ENCODE measurements around the gene CLRN1. TPM values are rescaled to one million over a fixed set of nuclear protein-coding genes. Genes with fewer than 3 reads are reported as not detected.

CLRN1 gene, protein sequence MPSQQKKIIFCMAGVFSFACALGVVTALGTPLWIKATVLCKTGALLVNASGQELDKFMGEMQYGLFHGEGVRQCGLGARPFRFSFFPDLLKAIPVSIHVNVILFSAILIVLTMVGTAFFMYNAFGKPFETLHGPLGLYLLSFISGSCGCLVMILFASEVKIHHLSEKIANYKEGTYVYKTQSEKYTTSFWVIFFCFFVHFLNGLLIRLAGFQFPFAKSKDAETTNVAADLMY
- total RNA-seq (not detected), polyA plus RNA-seq (not detected)
- long read RNA-seq, donor 1, result 0 reads
- long read RNA-seq, donor 2, result 0 reads

DNA sequence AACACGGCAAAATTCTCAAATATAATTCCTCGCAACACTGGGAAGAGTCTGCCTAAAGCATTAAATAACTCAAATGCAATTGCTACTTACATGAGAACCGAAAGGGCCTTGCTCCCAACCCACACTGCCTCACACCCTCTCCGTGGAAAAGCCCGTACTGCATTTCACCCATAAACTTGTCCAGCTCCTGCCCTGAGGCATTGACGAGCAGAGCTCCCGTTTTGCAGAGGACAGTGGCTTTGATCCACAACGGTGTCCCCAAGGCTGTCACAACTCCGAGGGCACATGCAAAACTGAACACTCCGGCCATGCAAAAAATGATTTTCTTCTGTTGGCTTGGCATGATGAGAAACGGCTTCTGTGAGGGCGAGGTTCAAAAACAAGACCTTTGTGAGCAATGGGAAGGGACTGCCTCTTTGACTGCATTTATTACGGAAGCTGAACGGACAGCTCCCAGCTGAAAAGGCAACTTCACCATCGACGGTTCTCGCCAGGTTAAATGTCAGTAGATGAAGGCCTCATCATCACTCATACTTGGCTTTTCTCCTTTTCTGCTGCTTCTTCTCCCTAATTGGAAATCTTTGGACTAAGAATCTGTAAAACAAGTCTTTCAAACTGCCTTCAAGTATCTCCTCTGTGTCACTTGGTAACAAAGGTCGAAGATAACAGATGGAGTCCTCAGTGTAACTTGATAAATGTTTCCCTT is at the start of gene CLRN1:
Gene CLRN1 (minus strand): TSS at position 362 of the 706 bp plus-strand sequence. CDS start 19 bp downstream, at position 343.
- WGBS, 5 donors, result 68 to 79% (median 78%) methylated on average over 18 of the region's 18 CpGs
- no peak for DNase-seq
- TF ChIP-seq, protein P1, sequence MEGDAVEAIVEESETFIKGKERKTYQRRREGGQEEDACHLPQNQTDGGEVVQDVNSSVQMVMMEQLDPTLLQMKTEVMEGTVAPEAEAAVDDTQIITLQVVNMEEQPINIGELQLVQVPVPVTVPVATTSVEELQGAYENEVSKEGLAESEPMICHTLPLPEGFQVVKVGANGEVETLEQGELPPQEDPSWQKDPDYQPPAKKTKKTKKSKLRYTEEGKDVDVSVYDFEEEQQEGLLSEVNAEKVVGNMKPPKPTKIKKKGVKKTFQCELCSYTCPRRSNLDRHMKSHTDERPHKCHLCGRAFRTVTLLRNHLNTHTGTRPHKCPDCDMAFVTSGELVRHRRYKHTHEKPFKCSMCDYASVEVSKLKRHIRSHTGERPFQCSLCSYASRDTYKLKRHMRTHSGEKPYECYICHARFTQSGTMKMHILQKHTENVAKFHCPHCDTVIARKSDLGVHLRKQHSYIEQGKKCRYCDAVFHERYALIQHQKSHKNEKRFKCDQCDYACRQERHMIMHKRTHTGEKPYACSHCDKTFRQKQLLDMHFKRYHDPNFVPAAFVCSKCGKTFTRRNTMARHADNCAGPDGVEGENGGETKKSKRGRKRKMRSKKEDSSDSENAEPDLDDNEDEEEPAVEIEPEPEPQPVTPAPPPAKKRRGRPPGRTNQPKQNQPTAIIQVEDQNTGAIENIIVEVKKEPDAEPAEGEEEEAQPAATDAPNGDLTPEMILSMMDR (IDR thresholded peaks at IDR 0.05 in 8 of 11, conservative IDR thresholded peaks at IDR 0.05 in 3 of 11), result no peak
- no peak for TF ChIP-seq POLR2AphosphoS5 (IDR thresholded peaks at IDR 0.05)
- no peak for TF ChIP-seq POLR2A (IDR thresholded peaks at IDR 0.05)

DNA sequence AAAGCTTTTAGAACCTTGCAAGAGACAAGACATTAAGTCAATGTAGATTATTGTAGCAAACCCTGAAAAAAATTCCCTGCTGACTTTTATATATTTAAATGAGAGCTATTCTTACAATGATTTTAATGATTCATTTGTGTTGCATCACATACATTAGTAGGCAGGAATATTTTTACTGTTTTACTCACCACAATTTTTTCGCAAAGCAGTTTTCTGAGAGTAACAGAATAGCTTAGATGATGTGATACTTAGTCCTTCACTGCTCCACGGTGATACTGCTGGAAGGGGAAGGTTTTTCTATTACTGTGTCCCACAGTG is 43.9 kb upstream of the CLRN1 start:
- intact Hi-C loops (cut with DNase I; ENCODE audit: low total_unique reads), result no loop called here
- no peaks in the 10 kb centered on the region for H3K4me1 ChIP-seq
- no peak for DNase-seq
- H3K36me3 ChIP-seq, result no peaks in the 10 kb centered on the region
- H3K27me3 ChIP-seq (replicated peaks in 1 of 7), result peaks cover 0 to 4% (median 0%) of the 10 kb centered on the region in 7 donors
- no peaks in the 10 kb centered on the region for H3K9me3 ChIP-seq
- 63 to 79% (median 74%) methylated on average over 2 of the region's 2 CpGs for WGBS, 5 donors
- TF ChIP-seq POLR2A (IDR thresholded peaks at IDR 0.05) (no peak), POLR2AphosphoS5 (IDR thresholded peaks at IDR 0.05) (no peak)
- TF ChIP-seq, protein P1 (IDR thresholded peaks at IDR 0.05 in 8 of 11, conservative IDR thresholded peaks at IDR 0.05 in 3 of 11), result no peak
- no peak overlapping the region for H3K4me3 ChIP-seq
- no peak overlapping the region for H3K27ac ChIP-seq

More for the DNA sequence above, at the start of gene CLRN1:
- no peaks in the 10 kb centered on the region for H3K4me1 ChIP-seq
- H3K4me3 ChIP-seq, result no peak within 1 kb of the TSS
- no peaks in the 10 kb centered on the region for H3K9me3 ChIP-seq
- H3K27me3 ChIP-seq (replicated peaks in 1 of 7), result peaks cover 0 to 11% (median 0%) of the 10 kb centered on the region in 7 donors
- no peak within 1 kb of the TSS for H3K27ac ChIP-seq
- H3K36me3 ChIP-seq, result no peaks in the 10 kb centered on the region
- intact Hi-C loops (cut with DNase I; ENCODE audit: low total_unique reads), result no loop called here

DNA sequence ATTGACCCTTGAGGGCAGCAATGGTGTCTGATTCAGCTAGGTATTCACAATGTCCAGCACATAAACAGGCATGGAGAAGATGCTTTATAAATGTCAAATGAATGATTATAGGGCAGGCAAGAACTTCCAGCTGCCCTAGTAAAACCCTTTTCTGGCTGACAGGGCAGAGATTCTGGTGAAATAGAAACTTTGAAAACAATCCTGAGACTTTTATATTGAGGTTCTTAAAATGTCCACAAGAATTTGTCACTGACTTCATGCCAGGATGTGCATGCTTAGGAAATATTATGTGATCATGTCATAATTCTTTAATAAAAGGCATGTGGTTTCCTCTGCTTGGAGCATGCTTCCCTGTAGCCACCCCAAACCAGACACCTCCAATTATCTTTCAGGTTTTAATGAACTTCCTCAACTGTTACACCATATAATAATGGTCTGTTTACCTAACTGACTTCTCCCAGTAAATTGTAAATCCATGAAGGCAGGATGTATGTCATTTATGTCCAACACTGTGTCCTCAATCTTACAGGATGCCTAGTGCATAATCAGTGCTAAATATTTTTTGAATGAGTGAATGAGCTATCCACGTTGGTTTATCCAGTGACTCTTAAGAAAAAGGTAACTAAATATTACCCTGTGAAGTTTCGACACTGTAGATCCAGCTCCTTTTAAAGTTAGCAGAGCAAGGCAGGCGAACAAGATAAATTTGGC is 43.4 kb upstream of the CLRN1 start:
- Histone ChIP-seq H3K36me3 (no peaks in the 10 kb centered on the region), H3K4me1 (no peaks in the 10 kb centered on the region), H3K9me3 (no peaks in the 10 kb centered on the region), H3K4me3 (no peak overlapping the region), H3K27me3 (replicated peaks in 1 of 7) (peaks cover 0 to 4% (median 0%) of the 10 kb centered on the region in 7 donors), H3K27ac (no peak overlapping the region)
- DNase-seq, result no peak
- TF ChIP-seq, protein P1 (IDR thresholded peaks at IDR 0.05 in 8 of 11, conservative IDR thresholded peaks at IDR 0.05 in 3 of 11), result no peak
- TF ChIP-seq POLR2A (IDR thresholded peaks at IDR 0.05), result no peak
- no peak for TF ChIP-seq POLR2AphosphoS5 (IDR thresholded peaks at IDR 0.05)
- 47 to 66% (median 59%) methylated on average over 3 of the region's 3 CpGs for WGBS, 5 donors
- intact Hi-C loops (cut with DNase I; ENCODE audit: low total_unique reads), result no loop called here

DNA sequence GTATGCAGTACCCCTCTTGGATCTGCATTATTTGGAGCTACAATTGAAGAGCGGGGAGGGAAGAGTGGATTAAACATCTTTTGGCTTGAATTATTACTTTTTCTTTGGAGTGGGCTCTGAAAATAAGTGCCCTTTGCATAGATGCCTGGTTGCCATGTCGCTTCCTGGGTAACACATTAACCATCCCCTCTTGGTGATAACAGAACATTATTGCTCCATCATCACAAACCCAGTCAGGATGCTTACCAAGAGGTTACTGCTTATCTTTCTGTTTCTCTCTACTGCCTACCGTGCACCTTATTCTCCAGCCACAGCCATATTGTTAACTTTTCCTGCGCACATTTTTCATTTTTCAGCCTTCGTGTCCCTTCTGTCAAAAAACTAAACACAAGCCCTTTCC is 42.7 kb upstream of the CLRN1 start:
- 80 to 90% (median 83%) methylated on average over 5 of the region's 5 CpGs for WGBS, 5 donors
- no peaks in the 10 kb centered on the region for H3K9me3 ChIP-seq
- no peak for DNase-seq
- H3K36me3 ChIP-seq, result no peaks in the 10 kb centered on the region
- no peak overlapping the region for H3K4me3 ChIP-seq
- intact Hi-C loops (cut with DNase I; ENCODE audit: low total_unique reads), result no loop called here
- peaks cover 0 to 4% (median 0%) of the 10 kb centered on the region in 7 donors for H3K27me3 ChIP-seq (replicated peaks in 1 of 7)
- TF ChIP-seq POLR2A (IDR thresholded peaks at IDR 0.05) (no peak), POLR2AphosphoS5 (IDR thresholded peaks at IDR 0.05) (no peak)
- TF ChIP-seq, protein P1 (IDR thresholded peaks at IDR 0.05 in 8 of 11, conservative IDR thresholded peaks at IDR 0.05 in 3 of 11), result no peak
- no peaks in the 10 kb centered on the region for H3K4me1 ChIP-seq
- H3K27ac ChIP-seq, result no peak overlapping the region
